Inflammatory macrophage (primary cell): ENCODE data around the gene CDC45.
"Not testable (repeated sequence)": the region's sequence is repeated elsewhere in the genome, so short reads cannot be mapped to it uniquely, and the experiment has no call there.

ENCODE experiments used
- DNase-seq, 2 donors: peaks; one replicate each; pipeline ENCODE4 v3.0.0-alpha.2; 2020 to 2022

CDC45 gene

GRCh38 chr22:19530751-19531150 lies 51.0 kb downstream of the CDC45 start:
- no peak for DNase-seq

- DNase-seq = not testable (repeated sequence)
These were observed 51.6 kb downstream of the CDC45 start for GRCh38 chr22:19531327-19531726.

- DNase-seq = no peak
These were observed 53.4 kb downstream of the CDC45 start for GRCh38 chr22:19533049-19533626.

GRCh38 chr22:19533857-19534256 lies 54.1 kb downstream of the CDC45 start:
- DNase-seq = no peak

GRCh38 chr22:19535001-19535400 lies 55.3 kb downstream of the CDC45 start:
- DNase-seq = no peak

- DNase-seq = no peak
These were observed 56.8 kb downstream of the CDC45 start for GRCh38 chr22:19536564-19536963.

- DNase-seq = no peak
These were observed 58.3 kb downstream of the CDC45 start for GRCh38 chr22:19537941-19538488.

GRCh38 chr22:19540394-19540793 lies 60.7 kb downstream of the CDC45 start:
- DNase-seq = no peak

- DNase-seq = no peak
These were observed 64.4 kb downstream of the CDC45 start for GRCh38 chr22:19543970-19544708.

GRCh38 chr22:19545935-19546207 lies 66.2 kb downstream of the CDC45 start:
- DNase-seq = no peak

GRCh38 chr22:19546680-19547079 lies 67.0 kb downstream of the CDC45 start:
- DNase-seq = no peak

GRCh38 chr22:19547620-19548019 lies 67.9 kb downstream of the CDC45 start:
- DNase-seq = no peak

GRCh38 chr22:19548427-19548826 lies 68.7 kb downstream of the CDC45 start:
- DNase-seq = not testable (repeated sequence)

GRCh38 chr22:19548964-19549363 lies 69.2 kb downstream of the CDC45 start:
- DNase-seq = no peak

- DNase-seq = no peak
These were observed 69.7 kb downstream of the CDC45 start for GRCh38 chr22:19549428-19549827.

- no peak for DNase-seq
These were observed 70.7 kb downstream of the CDC45 start for GRCh38 chr22:19550382-19550781.

GRCh38 chr22:19553201-19553600 lies 73.5 kb downstream of the CDC45 start:
- no peak for DNase-seq

- no peak for DNase-seq
These were observed 75.2 kb downstream of the CDC45 start for GRCh38 chr22:19554834-19555404.

GRCh38 chr22:19555651-19556050 lies 75.9 kb downstream of the CDC45 start:
- no peak for DNase-seq

- DNase-seq = no peak
These were observed 77.3 kb downstream of the CDC45 start for GRCh38 chr22:19556963-19557545.

GRCh38 chr22:19559324-19559811 lies 79.6 kb downstream of the CDC45 start:
- DNase-seq = no peak

GRCh38 chr22:19559956-19560355 lies 80.2 kb downstream of the CDC45 start:
- no peak for DNase-seq
